Liver (tissue), 9 donors: ENCODE measurements around the gene ARID3C. TPM values are rescaled to one million over a fixed set of nuclear protein-coding genes. Genes with fewer than 3 reads are reported as not detected.
A peak's percentile ranks its signal among the peaks of the same experiment; 100 is the strongest.

Experiments used
- DNase-seq: peaks from one replicate; pipeline ENCODE4 v3.0.0-alpha.2; 2017; ENCODE audit warnings: low spot score
- H3K27ac ChIP-seq, 2 donors: one replicate each; pipeline ENCODE4 v1.7.0; 2013; ENCODE audit warnings: inconsistent platforms in 2 of 2, low read length in 2 of 2, control low read depth in 1 of 2, low read depth in 1 of 2, mild to moderate bottlenecking in 1 of 2
- H3K27me3 ChIP-seq, 4 donors: one replicate each; pipeline versions ENCODE4 v1.6.1 to v1.7.0; 2013; ENCODE audit warnings: low read length in 3 of 4, inconsistent platforms in 1 of 4, mild to moderate bottlenecking in 1 of 4, moderate library complexity in 1 of 4; ENCODE audit not compliant: control insufficient read depth in 4 of 4, insufficient read depth in 4 of 4
- H3K36me3 ChIP-seq, 4 donors: one replicate each; pipeline versions ENCODE4 v1.6.1 to v1.7.0; 2013; ENCODE audit warnings: low read length in 3 of 4, mild to moderate bottlenecking in 3 of 4, low read depth in 1 of 4, moderate library complexity in 1 of 4; ENCODE audit not compliant: control insufficient read depth in 4 of 4, insufficient read depth in 3 of 4
- H3K4me1 ChIP-seq, 4 donors: one replicate each; pipeline versions ENCODE4 v1.6.1 to v1.7.0; 2013; ENCODE audit warnings: low read length in 3 of 4, mild to moderate bottlenecking in 3 of 4, moderate library complexity in 1 of 4; ENCODE audit not compliant: control insufficient read depth in 4 of 4, insufficient read depth in 4 of 4
- H3K4me3 ChIP-seq, 3 donors: one replicate each; pipeline versions ENCODE4 v1.6.1 to v1.7.0; 2013; ENCODE audit warnings: low read length in 3 of 3, control low read depth in 1 of 3, low read depth in 1 of 3, mild to moderate bottlenecking in 1 of 3
- H3K9ac ChIP-seq, 2 donors: one replicate each; pipeline ENCODE4 v1.7.0; 2013; ENCODE audit warnings: low read length in 2 of 2, mild to moderate bottlenecking in 2 of 2, moderate library complexity in 2 of 2, control low read depth in 1 of 2, low read depth in 1 of 2
- H3K9me3 ChIP-seq, 4 donors: one replicate each; pipeline versions ENCODE4 v1.6.1 to v1.7.0; 2013; ENCODE audit warnings: low read length in 3 of 4; ENCODE audit not compliant: control insufficient read depth in 4 of 4
- ATF3 ChIP-seq: IDR thresholded peaks from 2 replicates; pipeline ENCODE4 v1.6.1; 2016; ENCODE audit warnings: antibody characterized with exemption
- CTCF ChIP-seq: fragments of 150-350 bp; IDR thresholded peaks from 2 replicates; pipeline ENCODE4 v1.5.1; 2017; ENCODE audit warnings: improper control_type of control experiment, low read depth, low read length; ENCODE audit not compliant: missing input control
- EGR1 ChIP-seq, 2 donors: IDR thresholded peaks; 2 replicates each; pipeline ENCODE4 v1.6.1; 2016 to 2018; ENCODE audit warnings: antibody characterized with exemption in 2 of 2, low read depth in 2 of 2
- FOXA1 ChIP-seq: IDR thresholded peaks from 2 replicates; pipeline ENCODE4 v1.6.1; 2016; ENCODE audit warnings: antibody characterized with exemption
- FOXA2 ChIP-seq: IDR thresholded peaks from 2 replicates; pipeline ENCODE4 v1.6.1; 2016; ENCODE audit warnings: antibody characterized with exemption
- GABPA ChIP-seq, 2 donors: IDR thresholded peaks in 1 of 2; conservative IDR thresholded peaks in 1 of 2; 2 replicates each; pipeline ENCODE4 v1.6.1; 2016; ENCODE audit warnings: antibody characterized with exemption in 2 of 2, mild to moderate bottlenecking in 1 of 2, moderate library complexity in 1 of 2
- HNF4A ChIP-seq, 2 donors: conservative IDR thresholded peaks; 2 replicates each; pipeline ENCODE4 v1.6.1; 2016; ENCODE audit warnings: antibody characterized with exemption in 2 of 2, mild to moderate bottlenecking in 2 of 2
- MAX ChIP-seq: IDR thresholded peaks from 2 replicates; pipeline ENCODE4 v1.6.1; 2016; ENCODE audit warnings: antibody characterized with exemption
- NR2F2 ChIP-seq: IDR thresholded peaks from 2 replicates; pipeline ENCODE4 v1.6.1; 2016; ENCODE audit warnings: antibody characterized with exemption
- RAD21 ChIP-seq, 2 donors: IDR thresholded peaks; 2 replicates each; pipeline ENCODE4 v1.6.1; 2016; ENCODE audit warnings: antibody characterized with exemption in 2 of 2, mild to moderate bottlenecking in 2 of 2
- RXRA ChIP-seq, 2 donors: IDR thresholded peaks; 2 replicates each; pipeline ENCODE4 v1.6.1; 2017 to 2018; ENCODE audit warnings: antibody characterized with exemption in 2 of 2, mild to moderate bottlenecking in 1 of 2
- SP1 ChIP-seq: IDR thresholded peaks from 2 replicates; pipeline ENCODE4 v1.6.1; 2018; ENCODE audit warnings: antibody characterized with exemption, mild to moderate bottlenecking
- TAF1 ChIP-seq: conservative IDR thresholded peaks from 2 replicates; pipeline ENCODE4 v1.6.1; 2016; ENCODE audit warnings: antibody characterized with exemption, mild to moderate bottlenecking
- YY1 ChIP-seq: IDR thresholded peaks from 2 replicates; pipeline ENCODE4 v1.6.1; 2016; ENCODE audit warnings: antibody characterized with exemption, mild to moderate bottlenecking
- ZBTB33 ChIP-seq: IDR thresholded peaks from 2 replicates; pipeline ENCODE4 v1.6.1; 2016; ENCODE audit warnings: antibody characterized with exemption
- WGBS: extraction: QIAGEN DNeasy Blood & Tissue Kit; methylation state at CpG from one replicate; pipeline ENCODE4 v1.1.7; 2013; 5-methylcytosine and 5-hydroxymethylcytosine counted together
- polyA plus RNA-seq, 2 donors: library from polyadenylated mRNA; stranded (reverse) in 1 of 2; unstranded in 1 of 2; fragments of 200-250 nt in 1 of 2; fragments of >200 nt in 1 of 2; fragmentation: Nextera tagmentation in 1 of 2; extraction: Ambion mirVana in 1 of 2; gene quantifications; one replicate each; pipeline versions ENCODE4 v1.2.1 to v1.2.3, GENCODE V29; 2013 to 2015
- total RNA-seq, 2 donors: library from RNA; depleted of rRNA; stranded (reverse); fragments of >200 nt; gene quantifications; one replicate each; pipeline ENCODE4 v1.2.3, GENCODE V29; 2014
- donor health status: healthy.
- donor health status: healthy.
- donor health status: healthy.
- donor health status: healthy.
- donor health status: healthy.

The ARID3C gene
- total and polyA plus RNA-seq, 4 donors, result 0.58 to 2.6 (median 1.7) TPM

- H3K27ac ChIP-seq, result peak overlapping the region; percentile 75 to 81
- 17% methylated on average over 40 of the region's 40 CpGs for WGBS
- TF ChIP-seq RXRA (IDR thresholded peaks at IDR 0.05), result peak in 1 of 2 donors; percentile 13
- no peak for TF ChIP-seq YY1
- TF ChIP-seq FOXA2, result no peak
- TF ChIP-seq HNF4A (conservative IDR thresholded peaks at IDR 0.05), result no peak
- TF ChIP-seq MAX, result no peak
- no peak for TF ChIP-seq RAD21 (IDR thresholded peaks at IDR 0.05)
- no peak for TF ChIP-seq CTCF
- TF ChIP-seq TAF1, result no peak
- TF ChIP-seq GABPA (IDR thresholded peaks at IDR 0.05 in 1 of 2, conservative IDR thresholded peaks at IDR 0.05 in 1 of 2), result no peak
- TF ChIP-seq EGR1 (IDR thresholded peaks at IDR 0.05; ENCODE audit: low read depth in 2 of 2), result no peak
- no peak for TF ChIP-seq ATF3
- TF ChIP-seq FOXA1, result no peak
- TF ChIP-seq SP1, result peak; percentile 30
- TF ChIP-seq ZBTB33, result no peak
- peak overlapping the region in 1 of 2 donors; percentile 30 for H3K9ac ChIP-seq
- H3K4me3 ChIP-seq, result peak overlapping the region; percentile 30 to 56 (median 43)
- H3K27me3 ChIP-seq, result peaks cover 0 to 2% (median 0%) of the 10 kb centered on the region in 4 donors
- no peaks in the 10 kb centered on the region for H3K36me3 ChIP-seq
- H3K4me1 ChIP-seq, result peaks cover 22 to 65% (median 47%) of the 10 kb centered on the region in 4 donors
- H3K9me3 ChIP-seq, result no peaks in the 10 kb centered on the region
- no peak for DNase-seq
These were observed 38.3 kb downstream of the ARID3C start for GRCh38 chr9:34590381-34591247.

GRCh38 chr9:34589636-34590380 is 39.1 kb downstream of the ARID3C start, which contains the start of gene CNTFR:
Gene CNTFR (minus strand): TSS chr9:34589724. CDS start chr9:34568981, 20,743 bp downstream.
- peak within 1 kb of the TSS; percentile 75 to 81 for H3K27ac ChIP-seq
- WGBS, result 2% methylated on average over 104 of the region's 104 CpGs

More at GRCh38 chr9:34589636-34590380, 39.1 kb downstream of the ARID3C start, which contains the start of gene CNTFR:
- no peak for DNase-seq
- H3K27me3 ChIP-seq, result peaks cover 0 to 2% (median 0%) of the 10 kb centered on the region in 4 donors
- H3K36me3 ChIP-seq, result no peaks in the 10 kb centered on the region
- peaks cover 22 to 65% (median 46%) of the 10 kb centered on the region in 4 donors for H3K4me1 ChIP-seq
- H3K9me3 ChIP-seq, result no peaks in the 10 kb centered on the region
- TF ChIP-seq RXRA (IDR thresholded peaks at IDR 0.05) (no peak), NR2F2 (no peak), RAD21 (IDR thresholded peaks at IDR 0.05) (no peak), FOXA1 (no peak), GABPA (IDR thresholded peaks at IDR 0.05 in 1 of 2, conservative IDR thresholded peaks at IDR 0.05 in 1 of 2) (no peak), CTCF (no peak)
- H3K4me3 ChIP-seq, result peak within 1 kb of the TSS; percentile 9 to 56 (median 43)
- peak within 1 kb of the TSS in 1 of 2 donors; percentile 30 for H3K9ac ChIP-seq
